HG03520 (cell line): ENCODE results near the gene CA11.
A peak's percentile ranks its signal among the peaks of the same experiment; 100 is the strongest.

ENCODE experiments used
- ATAC-seq: cut with Tn5 transposase; IDR thresholded peaks from one replicate; pipeline ENCODE4 v1.9.1; 2021; ENCODE audit warnings: mild to moderate bottlenecking, moderate library complexity; ENCODE audit not compliant: unreplicated experiment

Gene CA11

GRCh38 chr19:48629599-48630295 is 16.2 kb downstream of the CA11 start:
- no peak for ATAC-seq

- no peak for ATAC-seq
Measured at GRCh38 chr19:48629297-48629598, 16.7 kb downstream of the CA11 start.

GRCh38 chr19:48628486-48629296 is 17.3 kb downstream of the CA11 start:
- no peak for ATAC-seq

DNA sequence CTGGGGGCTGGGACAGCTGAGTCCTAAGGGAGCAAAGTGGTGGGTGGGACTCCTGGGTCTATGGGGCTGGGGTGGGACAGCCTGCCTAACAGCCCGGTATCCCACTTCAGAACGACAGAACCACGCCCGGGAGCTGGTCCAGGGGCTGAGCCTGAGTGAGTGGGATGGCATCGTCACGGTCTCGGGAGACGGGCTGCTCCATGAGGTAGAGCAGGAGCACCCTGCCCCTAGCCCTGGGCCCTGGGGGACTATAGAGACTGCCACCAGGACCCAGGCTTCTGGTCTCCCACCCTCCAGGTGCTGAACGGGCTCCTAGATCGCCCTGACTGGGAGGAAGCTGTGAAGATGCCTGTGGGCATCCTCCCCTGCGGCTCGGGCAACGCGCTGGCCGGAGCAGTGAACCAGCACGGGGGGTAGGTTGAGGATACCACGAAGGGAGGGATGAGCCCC is 18.1 kb downstream of the CA11 start:
- ATAC-seq: no peak

- no peak for ATAC-seq
Measured at GRCh38 chr19:48627201-48627864, 18.7 kb downstream of the CA11 start.

DNA sequence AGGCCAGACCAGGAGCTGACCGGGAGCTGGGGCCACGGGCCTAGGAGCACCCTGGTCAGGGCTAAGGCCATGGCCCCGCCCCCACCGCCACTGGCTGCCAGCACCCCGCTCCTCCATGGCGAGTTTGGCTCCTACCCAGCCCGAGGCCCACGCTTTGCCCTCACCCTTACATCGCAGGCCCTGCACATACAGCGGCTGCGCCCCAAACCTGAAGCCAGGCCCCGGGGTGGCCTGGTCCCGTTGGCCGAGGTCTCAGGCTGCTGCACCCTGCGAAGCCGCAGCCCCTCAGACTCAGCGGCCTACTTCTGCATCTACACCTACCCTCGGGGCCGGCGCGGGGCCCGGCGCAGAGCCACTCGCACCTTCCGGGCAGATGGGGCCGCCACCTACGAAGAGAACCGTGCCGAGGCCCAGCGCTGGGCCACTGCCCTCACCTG is 20.1 kb downstream of the CA11 start:
- no peak for ATAC-seq

- ATAC-seq: no peak
Measured at GRCh38 chr19:48624791-48625723, 20.9 kb downstream of the CA11 start.

DNA sequence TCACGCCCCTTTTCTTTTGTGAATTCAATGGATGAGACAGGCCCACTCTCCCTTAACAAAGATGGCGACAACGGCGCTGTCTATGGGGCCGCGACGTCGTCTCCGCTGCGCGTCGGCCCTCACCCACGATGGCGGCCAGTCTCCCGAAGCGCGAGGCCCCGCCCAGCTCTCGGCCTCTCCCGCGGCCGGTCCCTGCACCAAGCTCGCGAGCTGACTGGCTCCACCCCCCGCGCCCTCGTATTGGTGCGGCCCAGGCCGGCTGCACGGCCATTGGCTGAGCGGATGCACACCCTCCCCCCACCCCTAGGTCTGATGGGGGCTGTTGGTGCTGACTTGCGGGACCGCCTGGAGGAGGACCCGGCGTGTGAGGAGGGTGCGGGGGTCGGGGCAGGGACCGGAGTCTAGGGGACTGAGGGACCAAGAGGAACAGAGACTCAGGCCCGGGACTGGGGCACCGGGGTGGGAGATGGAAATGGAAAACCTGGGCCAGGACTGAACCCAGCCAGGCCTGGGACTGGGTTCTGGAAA is 21.9 kb downstream of the CA11 start:
- peak; percentile 44 for ATAC-seq

GRCh38 chr19:48623556-48624066 is 22.4 kb downstream of the CA11 start:
- no peak for ATAC-seq

- ATAC-seq: no peak
Measured at GRCh38 chr19:48619692-48620585, 26.0 kb downstream of the CA11 start.

DNA sequence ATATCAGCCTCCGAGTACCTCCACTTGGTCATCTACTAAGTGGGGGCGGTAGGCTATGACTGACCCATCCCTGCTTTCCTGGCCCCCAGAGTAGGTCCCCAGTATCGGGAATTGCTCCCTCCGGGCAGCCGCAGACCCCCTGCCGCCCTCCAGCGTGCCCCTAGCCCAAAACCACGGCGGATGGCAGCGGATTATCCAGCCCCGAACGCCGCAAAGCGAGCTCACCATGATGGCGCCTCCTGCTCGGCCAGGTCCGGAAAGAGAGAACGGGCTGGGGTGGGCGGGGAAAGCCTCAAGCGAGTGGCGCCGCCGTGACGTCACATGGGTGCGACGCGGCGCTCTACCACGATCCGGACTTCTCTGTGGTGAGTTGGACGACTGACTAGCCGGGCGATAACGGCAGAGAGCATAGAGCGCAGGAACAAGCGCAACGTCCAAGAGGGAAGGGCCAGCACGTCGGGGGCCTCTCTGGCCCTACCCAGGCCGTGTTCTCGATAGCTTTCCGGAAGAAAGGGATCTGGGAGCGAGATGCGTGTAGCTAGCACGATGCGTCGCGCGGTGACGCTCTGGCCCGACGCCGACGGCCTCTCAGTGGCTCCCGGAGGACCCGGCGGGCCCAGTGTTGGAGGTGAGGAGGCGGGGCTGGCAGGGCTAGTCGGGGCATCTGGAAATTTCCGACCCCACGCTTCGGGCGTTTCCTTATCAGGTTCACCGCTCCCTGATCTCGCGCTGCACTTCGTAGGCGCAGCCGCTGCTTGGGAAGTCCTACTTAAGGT is 26.9 kb downstream of the CA11 start, which contains the start of the genes RPL18 and SPHK2:
Gene RPL18, minus strand, starts transcription at position 263 of the 776 bp plus-strand sequence. Its CDS starts 35 bp downstream, at position 228.
Gene SPHK2, plus strand, starts transcription at position 591 of the 776 bp plus-strand sequence. CDS start 1,009 bp downstream, outside the sequence.
- ATAC-seq: peak; percentile 75

GRCh38 chr19:48618278-48618915 is 27.6 kb downstream of the CA11 start:
- ATAC-seq: no peak

- no peak for ATAC-seq
Measured at GRCh38 chr19:48617146-48617937, 28.6 kb downstream of the CA11 start.

- ATAC-seq: no peak
Measured at GRCh38 chr19:48616491-48617056, 29.4 kb downstream of the CA11 start.

DNA sequence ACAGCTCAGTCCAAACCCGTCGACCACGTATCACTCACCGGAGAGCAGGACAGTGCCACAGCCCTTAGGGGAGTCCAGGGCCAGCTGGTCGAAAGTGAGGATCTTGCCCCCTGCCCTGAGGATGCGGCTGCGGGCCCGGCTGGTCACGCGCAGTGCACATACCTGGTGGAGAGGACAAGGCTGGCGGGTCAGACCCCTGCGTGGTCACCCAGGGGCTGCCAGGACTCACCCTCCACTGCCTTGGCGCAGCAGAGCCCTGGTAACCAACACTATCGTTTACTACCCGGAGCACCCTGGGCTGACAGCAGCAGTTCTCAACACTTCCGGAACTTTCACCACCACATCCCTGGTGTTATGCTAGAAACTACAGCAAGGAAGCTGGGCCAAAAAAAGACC is 29.9 kb downstream of the CA11 start:
- ATAC-seq: no peak

DNA sequence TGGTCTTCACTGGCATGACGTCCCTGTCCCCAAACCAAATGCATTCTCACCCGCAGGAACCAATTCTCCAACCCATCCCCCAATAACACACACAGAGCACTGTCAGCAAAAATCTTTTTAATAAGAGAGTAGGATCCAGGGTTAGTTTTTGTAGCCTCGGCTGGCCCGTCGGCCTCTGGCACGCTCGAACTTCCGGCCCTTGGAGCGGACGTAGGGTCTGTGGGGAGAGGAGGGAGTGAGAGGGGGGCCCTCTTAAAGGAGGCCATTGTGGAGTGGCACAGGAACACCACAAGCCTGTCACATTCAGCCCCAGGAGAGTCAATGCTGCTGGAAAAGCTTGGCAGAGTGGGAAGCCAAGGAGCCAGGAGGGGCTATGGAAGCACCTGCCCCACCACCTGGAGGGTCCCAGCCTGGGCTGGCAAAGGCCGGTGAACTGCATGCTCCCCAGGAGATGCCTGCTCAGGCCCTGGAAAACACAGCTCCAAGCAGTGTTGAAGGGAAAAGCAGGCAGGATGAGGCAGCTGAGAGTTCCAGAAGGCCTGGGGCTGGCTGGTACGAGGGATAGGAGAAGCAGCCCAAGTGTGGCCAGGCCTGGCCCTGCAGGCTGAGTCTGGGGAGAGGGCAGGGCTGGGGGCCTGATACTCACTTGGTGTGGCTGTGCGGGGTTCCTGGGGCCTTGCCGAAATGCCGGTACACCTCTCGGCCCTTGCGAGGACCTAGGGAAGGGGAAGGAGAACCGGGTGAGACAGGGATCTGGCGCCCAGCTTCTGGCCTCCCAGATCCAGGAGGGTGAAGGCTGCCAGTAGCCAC is 30.6 kb downstream of the CA11 start:
- ATAC-seq: no peak
